Measurements from ENCODE around the gene NSF.

- no peak for TF ChIP-seq CTCF (IDR thresholded peaks at IDR 0.05)
- TF ChIP-seq POLR2A (IDR thresholded peaks at IDR 0.05), result no peak
Observed at GRCh38 chr17:46770439-46770817, 180.0 kb downstream of the NSF start.
